GM19238 (cell line): ENCODE measurements around the gene C3orf20.

Source experiments
- DNase-seq: peaks from one replicate; pipeline ENCODE4 v3.0.0; 2011; ENCODE audit warnings: low spot score; ENCODE audit not compliant: insufficient read length

Gene C3orf20

DNA sequence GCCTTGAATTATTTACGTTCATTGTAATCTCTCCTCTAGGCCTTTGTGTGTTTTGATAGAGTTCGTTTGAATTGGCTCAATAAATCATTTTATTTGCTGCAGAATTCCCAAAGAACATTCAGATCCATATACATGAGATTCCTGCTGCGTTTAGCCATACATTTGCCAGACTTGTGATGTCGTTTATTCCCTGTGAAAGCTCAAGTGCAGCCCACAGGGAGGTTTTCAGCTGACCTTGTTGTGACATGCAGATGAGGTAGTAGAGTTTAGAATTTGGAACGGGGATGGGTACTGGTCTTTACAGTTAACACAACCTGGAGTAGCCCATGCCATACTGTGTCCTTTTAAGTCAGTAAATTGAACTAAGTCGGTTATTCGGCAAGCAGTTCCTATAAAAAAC, at the start of gene C3orf20:
Gene C3orf20 (plus strand): TSS at position 301 of the 400 bp plus-strand sequence. CDS start 7,573 bp downstream, outside the sequence.
- no peak for DNase-seq

DNA sequence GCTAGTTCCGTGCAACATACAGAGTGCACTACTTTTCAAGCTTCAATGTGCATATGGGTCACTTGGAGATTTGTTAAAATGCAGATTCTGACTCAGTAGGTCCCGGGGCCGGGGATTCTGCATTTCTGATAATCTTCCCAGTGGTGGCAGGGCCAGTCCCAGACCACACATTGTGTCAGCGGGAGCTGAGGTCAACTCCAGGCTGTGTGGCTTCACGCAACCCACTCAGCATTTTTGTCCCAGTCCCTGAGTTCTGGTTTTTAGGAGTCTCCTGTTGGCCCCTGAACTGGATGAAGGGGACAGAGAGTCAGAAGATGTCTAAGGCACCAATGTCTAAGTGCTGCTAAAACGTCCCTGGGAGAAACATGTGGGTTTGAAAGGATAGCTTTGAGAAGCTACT, 49.5 kb upstream of the C3orf20 start:
- no peak for DNase-seq

DNA sequence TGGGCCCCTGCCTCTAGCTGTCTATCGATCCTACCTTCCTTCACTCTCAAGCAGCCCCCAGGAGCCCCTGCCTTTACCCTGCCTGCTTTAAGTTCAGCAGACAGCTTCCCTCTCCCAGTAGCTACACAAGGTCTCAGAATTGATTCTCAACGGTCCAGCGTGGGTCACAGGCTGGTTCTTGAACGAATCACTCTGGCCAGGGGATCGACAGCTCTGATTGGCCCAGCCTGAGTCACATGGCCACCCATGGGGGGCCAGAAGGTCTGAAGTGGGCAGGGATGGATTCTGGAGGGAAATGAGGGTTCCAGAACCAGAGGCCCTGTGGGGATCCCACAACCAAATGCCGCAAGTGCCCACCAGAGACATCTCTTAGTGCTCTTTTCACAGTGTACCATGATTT, 47.1 kb upstream of the C3orf20 start:
- DNase-seq: no peak

DNA sequence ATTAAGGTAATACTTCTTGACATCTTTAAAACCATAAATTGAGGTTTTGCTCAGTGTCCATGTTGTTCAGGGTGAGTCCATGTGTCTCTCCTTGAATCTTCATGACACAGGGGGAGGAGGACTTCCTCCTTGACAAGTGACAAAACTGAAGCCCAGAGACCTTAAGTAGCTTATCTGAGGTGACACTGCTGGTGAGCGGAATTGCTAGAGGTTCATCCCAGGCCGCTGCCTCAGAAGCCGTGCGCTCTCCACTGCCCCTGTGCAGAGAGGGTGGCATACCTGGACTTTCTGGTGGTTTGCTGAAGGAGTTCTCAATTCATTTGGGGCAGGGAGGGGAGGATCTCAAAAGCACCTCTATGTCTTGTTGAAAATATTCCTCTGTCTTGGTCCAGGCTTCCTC, 46.5 kb upstream of the C3orf20 start:
- no peak for DNase-seq

DNA sequence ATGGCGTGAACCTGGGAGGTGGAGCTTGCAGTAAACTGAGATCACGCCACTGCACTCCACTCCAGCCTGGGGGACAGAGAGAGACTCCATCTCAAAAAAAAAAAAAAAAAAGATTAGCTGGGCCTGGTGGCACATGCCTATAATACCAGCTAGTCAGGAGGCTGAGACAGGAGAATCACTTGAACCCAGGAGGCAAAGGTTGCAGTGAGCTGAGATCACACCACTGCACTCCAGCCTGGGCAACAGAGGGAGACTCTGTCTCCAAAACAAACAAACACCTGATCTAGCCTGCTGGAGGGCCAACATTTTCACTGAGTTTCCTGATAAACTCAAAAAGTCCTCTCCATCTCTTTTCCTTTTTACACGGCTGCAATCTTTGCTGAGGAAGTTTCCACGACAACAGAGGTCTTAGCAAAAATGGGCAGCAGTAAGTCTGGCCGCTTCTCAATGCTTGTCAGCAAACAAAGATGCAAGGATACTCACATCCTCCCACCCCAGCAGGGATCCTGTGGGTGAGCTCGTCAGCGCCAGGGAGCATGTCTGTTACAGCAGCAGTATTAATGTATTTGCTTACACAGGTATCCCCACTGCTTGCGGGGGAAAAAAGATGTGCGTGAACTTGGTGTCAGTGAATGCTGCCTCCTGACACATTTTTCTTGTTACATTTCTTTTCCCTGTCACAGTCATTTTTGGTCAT, 44.4 kb upstream of the C3orf20 start:
- no peak for DNase-seq

DNA sequence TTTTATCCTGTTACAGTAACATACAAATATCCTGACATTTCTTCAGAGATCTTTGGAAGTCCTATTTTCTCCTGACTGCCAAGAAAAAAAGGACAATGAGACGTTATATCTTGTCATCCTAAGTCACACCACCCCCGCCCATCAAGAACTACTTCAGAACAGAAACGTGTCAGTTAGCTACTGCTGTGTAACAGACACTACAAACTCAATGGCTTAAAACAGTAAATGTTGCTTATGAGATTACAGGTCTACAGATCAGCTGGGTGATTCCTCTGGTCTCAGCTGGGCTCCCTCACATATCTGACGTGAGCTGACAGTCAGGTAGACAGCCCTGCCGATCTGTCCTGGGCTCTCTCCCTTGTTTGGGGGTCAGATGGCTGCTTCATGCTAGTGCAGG, 43.8 kb upstream of the C3orf20 start:
- DNase-seq: no peak

DNA sequence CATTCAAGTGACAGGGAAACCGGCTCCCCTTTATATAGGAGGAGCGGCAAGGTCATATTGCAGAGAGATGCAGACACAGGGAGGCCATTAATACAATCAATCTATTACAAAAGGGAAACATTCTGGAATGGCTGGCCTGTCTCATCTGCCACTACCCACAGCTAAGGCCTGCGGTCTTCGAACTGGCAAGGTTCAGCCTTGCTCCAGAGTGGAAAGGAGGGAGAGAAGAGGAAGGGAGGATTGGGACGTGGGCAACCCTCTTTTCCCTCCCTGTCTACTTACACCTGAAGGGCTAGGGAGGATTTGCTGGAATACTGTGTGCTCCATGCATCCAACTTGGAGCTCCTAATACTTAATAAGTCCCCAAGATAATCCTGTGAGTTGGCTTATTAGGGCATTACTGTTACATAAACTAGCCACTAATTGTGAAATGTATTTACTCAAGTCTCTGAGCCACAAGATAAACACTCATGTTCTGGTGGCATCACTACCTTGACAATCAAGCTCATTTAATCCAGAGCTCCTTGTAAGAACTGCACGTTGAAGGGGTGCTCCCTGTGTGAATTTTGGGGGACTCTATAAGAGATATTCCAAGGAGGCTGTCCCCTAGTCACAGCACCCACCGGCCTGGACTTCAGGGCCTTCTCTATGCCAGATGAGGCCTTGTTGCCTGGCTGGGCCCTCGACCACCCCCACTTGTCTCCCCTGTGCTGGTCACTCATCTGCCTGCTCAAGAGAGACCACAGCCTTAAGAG, 43.1 kb upstream of the C3orf20 start:
- no peak for DNase-seq

DNA sequence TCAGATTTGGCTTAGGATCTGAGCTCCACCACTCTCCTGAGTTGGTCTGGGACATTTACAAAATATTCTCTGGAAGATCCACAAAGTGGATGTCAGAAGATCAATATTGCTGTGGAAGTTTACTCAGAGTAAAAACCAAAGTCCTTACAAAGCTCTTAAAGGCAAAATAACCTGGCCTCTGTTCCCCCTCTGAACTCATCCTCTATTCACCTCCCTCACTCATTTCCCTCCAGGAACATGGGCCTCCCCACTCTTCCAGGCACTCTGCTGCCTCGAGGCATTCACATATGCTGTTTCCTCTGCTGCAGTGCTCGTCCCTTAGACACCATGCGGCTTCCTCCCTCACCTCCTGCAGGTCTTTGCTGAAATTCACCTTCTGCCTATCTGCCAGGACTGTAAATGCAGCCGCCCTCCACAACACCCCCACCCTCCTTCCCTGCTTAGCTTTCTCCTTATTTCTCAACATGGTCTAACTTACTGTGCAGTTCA, 42.5 kb upstream of the C3orf20 start:
- no peak for DNase-seq

DNA sequence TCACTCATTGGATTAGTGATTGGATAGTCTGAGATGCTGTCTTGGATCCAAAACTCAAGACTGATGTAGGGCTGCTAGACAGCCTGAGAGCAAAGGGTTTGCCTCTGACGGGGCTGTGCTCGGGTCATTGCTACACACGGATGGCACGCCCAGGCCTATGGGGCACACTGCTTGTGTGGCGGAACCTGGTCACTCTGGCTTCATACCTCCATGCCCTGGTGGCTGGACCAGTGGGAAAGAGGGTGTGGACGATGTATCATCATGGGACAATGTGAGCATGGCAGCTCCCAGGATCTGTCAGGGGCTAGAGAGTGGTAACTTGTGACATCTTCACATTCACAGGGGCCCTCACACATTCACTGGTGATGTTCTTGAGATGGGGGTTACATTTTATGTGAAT, 41.5 kb upstream of the C3orf20 start:
- DNase-seq: no peak

DNA sequence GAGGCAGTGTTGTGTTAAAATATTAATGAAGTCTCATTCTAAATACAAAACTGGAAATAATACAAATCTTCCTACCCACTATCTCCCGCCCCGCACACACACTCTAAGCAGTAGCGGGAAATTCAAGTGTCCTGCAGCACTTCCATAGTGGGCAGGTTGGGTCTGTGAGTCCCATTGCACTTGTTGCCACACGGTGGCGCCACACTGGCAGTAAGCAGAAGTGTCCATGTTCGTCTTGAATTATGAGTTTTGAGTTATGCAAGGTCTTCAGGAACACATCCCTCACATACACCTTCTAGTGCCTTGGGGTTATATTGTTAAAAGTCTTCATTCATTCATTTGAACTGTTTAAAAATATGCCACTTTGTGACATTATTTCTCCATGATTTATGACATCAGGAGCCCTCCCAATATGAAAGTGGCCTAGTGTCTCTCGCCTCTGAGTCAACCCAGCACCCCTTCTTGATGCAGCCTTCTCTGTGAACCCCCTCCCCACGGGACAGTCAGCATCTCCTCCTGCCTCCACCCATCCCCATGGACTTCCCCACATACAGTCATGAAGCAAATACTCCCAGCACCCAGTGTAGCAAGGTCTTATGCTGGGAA, 41.0 kb upstream of the C3orf20 start:
- peak; percentile 45 for DNase-seq

DNA sequence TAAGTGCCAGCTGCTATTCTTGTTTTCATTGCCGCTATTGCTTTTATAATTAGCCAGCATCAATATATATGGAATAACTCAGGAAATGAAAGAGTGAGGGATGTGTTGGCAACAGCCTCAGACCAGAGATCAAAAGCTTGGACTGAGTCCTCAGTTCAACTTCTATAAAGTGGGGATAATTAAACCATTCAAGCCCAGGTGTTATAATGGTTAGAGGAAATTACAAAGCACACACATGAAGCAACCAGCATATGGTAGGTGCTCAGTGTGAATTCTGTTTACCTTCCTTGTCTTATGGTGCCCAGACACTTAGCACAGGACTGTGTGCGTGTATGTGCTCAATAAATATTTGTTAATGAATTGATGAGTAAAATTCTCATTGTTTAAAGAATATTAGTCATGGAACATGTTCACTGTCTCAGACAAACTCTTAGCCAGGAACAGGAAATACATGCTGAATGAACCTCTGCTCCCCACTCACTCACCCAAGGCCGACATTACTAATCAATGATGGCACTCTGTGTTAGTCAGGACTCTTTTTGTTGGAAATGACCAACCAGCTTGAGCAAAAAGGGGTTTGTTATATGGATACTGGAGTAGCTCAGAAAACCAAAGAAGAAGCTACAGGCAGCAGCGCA, 40.1 kb upstream of the C3orf20 start:
- DNase-seq: no peak

DNA sequence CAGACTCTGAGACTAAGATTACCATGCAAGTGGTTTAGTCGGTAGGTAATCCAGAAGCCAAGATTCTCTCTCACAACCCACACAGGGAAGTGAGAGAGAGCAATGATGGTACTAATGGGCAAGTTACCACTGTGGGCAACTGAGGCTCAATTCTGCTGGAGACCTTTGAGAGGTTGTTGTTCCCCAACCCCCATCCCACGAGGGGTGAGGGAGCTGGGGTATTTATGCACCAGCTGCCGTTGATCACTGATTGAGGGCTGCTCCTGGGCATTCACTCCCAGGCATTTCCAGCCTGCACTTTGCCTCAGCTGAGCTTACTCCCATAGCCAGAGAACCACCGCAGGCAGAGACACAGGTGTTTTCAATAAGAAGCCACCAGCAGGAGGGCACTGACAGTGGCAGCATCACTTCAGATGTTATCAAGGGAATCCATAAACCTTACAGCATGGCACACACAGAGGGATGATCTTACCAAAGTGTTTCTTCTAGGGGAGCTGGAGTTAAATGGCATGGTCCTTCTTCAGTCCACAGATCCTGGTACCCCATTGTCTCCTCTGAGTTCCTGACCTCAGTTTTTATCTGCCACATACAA, 38.3 kb upstream of the C3orf20 start:
- no peak for DNase-seq

DNA sequence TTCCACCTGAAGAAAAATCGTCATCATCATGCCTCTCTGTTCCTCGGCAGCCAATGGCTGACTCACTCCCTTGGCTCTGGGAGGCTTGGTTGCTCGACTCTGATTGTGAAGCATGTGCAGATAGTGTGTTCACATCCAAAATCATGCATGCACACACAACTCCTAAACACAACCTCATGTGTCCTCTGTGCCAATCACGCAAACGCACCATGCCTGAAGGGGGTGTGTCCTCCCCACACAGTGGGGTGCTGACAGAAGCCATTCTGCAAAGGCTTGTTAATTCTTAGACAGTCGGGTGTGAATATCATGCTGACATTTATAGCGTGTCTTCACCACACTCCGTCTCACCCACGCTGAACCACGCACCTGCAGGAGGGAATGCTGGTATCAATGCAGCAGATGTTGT, 34.8 kb upstream of the C3orf20 start:
- DNase-seq: no peak

DNA sequence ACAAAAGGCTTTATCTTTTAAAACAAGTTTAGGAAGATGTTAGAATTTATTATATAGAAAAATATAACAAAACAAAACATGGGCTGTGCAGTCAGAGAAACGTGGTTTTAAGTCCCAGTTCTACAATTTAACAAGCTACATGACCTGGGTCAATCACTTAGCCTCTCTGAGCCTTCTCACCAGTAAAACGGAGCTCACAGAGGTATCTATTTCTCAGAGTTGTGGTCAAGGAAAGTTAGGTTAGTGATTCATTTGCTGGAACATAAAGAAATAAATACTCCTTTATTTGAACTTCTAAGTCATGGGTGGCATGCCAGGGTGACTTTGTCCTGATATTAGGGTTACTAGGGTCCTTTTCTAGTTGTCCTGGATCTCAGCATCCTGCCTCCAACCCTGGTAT, 34.2 kb upstream of the C3orf20 start:
- DNase-seq: no peak

DNA sequence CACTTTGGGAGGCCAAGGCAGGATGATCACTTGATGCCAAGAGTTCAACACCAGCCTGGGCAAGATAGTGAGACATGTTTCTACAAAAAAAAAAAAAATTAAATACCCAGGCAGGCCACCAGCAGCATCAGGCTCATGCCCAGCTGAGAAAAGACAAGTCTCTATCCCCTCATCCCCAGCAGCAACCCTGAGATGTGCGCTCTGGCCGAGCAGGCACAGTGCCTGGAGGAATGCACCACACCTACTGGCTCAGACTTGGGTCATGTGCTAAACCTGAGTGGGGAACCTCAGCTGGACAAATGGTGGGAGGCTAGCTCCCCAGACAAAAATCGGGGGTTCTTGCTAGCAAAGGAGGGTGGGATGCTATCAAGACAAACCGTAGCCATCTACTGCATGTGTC, 33.6 kb upstream of the C3orf20 start:
- no peak for DNase-seq

DNA sequence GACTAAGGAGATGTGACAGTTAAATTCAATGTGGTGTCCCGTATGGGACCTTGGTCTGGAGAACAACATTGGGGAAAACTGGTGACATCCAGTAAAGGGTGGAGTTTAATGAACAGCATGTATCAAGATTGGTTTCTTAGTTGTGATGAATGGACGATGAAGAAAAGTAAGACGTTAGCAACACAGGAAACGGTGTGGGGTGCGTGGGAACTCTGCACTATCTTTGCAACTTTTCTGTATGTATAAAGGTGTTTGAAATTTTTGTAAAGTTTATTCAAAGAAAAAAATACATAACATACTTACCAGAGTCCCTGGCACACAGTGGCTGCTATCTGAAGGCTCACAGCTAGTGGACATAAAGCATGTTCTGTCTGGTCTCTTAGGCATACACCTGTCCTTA, 29.5 kb upstream of the C3orf20 start:
- no peak for DNase-seq

DNA sequence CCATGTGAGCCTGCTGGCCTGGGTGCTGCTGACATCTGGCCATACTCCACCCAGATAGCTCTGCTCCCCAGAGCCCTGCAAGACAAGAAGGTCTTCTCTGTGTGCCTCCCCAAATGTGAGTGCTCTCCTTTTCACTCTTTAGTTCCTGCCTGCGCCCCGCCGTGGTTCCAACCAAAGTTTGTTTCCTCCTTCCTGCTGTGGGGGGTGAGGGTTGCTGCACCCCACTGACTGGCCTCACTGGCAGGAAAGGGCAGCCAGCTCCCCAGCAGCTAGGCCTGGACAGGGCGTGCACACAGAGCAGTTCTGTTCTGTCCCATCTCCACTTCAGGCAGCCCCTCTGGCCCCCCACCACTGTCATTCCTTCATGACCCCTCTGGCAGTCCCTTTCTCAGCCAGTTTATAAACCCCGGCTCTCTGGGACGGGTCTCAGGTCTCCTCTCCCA, 28.8 kb upstream of the C3orf20 start:
- DNase-seq: no peak

DNA sequence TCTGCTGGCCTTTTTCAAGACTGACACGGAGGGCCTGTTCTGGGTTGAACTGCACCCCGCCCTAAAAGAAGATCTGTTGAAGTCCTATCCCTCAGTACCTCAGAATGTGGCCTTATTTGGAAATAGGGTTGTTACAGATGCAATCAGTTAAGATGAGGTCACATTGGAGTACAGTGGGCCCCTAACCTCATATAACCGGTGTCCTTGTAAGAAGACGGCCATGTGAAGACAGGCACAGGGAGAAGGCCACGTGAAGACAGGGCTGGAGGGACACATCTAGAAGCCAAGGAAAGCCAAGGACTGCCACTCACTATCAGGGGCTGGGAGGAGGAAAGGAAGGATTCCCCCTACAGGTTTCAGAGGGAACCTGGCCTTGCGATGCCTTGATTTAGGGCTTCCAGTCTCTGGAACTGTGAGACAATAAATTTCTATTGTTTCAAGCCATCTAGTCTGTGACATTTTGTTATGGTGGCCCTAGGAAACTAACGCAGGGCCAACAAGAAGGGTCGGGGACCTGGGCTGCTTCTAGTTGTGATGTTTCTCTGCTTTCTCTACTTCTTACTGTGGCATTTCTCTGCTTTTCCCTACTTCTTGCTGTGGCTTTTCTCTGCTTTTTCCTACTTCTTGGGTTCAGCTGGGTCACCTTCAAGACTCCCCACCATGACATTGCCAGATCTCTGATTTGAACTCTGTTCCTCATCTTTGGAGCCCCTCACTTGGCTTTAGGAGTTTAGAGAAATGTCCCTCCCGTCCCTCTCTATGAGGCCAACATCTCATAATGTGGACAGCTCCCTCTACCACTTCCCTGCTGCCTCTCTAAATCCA, 28.1 kb upstream of the C3orf20 start:
- no peak for DNase-seq

DNA sequence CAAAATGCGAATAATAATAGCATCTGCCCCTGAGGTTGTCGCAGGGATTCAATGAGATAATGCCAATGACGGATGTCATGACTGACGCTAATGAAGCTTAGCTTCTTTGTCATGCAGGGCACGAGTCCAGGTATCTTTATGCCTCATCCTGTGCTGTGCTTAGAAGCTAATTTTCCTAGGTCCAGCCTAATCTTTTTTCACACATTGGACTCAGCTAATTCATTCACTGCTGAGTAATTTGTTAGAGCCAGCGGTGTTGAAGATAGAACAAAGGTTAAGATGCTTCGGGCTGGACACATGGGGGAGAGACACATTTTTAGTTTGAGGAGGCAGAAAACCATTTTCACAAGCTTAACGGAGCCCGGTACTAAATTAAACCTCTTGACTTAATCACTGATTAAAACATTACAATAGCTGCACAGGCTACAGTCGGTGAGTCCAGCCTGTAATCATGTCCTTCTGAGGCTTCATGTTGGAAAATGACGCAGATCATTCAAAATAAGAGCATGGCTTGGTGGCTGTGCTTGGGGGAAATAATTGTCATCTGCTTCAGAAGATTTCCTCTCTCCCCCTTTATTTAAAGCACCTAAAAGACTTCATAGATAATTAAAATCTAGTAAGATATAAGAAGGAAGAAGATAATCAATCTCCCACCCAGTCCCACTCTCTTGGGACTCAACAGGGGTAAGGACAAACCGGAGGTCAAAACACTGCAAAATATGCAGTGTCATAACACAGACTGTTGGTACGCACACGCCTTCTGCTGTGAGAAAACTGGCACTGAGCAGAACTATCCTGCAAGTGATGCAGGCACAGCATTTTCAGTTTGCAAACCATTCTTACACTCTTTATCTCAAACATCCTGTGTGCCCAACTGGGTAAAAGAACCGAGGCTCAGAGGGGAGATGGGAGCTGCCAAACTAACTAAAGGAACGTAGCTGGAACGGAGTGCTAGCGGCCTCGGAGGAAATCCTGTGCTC, 26.7 kb upstream of the C3orf20 start:
- DNase-seq: no peak
